ENCODE measurements around the gene KCNQ1.

Gene KCNQ1

DNA sequence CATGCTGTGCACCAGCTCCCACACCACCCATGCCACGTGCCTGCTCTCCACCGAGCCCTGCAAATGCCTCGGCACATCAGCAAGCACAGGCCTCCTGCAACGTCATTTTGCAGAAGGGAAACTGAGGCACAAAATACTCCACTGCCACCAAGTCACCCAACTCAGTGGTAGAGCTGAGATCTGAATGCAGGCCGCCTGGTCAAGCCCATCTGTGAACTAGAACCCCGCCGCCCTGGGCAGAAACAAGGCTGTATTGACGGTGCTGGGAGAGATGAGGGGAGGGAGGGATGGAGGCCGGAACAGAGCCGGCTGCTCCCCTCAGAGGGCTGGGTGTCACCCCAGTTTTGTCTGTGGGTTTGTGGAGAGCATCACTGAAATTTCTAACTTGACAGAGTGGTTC is 359.4 kb downstream of the KCNQ1 start:
- DNase-seq = no peak

- no peak for DNase-seq
These were observed 360.0 kb downstream of the KCNQ1 start for GRCh38 chr11:2804701-2805387.

- no peak for DNase-seq
These were observed 360.7 kb downstream of the KCNQ1 start for GRCh38 chr11:2805388-2806056.

DNA sequence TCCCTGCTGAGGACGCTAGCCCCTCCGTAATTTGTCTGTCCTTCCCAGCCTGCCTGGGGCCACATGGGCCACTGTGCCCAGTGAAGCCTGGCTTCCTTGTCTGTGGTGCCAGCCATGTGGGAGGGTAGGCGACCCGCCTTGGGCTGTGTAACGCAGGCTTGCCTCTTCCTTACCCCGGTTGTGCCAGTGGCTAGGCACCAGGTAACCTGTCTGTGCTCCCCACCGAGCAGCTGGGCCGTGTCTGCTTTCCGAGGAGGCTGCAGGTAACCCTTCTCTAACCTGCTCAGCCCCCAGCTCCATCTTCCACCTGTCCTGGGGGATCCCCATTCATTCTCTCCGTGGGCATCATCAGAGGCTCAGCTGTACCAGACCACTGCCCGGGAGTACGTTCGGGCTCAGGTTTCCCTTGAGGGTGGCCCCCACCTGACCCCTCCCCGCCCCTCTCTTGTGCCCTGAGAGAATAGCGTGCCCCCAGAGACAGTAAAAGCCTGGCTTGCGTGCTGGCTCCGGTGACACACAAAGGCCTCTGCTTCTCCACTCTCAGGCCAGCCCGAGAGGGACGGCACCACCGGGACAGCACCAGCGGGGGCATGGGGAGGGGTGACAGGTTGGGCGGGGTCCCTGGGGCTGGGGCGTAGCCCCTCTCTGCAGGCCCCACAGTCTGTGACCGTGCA is 361.7 kb downstream of the KCNQ1 start:
- DNase-seq = no peak

- no peak for DNase-seq
These were observed 362.3 kb downstream of the KCNQ1 start for GRCh38 chr11:2807025-2807681.

DNA sequence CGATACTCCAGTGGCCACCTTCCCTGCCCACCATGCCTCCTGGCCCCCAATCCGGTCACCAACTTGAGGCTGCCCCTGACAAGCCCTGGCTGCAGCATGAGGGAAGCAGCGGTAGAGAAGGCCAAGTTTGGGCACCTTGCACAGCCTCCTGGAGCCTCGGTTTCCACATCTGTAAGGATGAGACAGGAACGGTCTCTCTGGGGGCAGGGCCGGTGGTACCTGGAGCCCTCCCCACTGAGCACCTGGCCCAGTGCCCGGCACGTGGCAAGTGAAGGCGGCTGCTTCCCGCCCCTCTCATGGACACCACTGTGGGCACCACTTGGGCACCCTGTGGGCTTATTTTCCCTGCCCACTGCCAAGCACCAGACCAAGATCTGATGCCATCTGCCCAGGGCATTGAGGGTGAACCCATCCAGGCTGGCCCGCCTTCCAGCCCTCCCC is 363.0 kb downstream of the KCNQ1 start:
- no peak for DNase-seq

- no peak for DNase-seq
These were observed 364.3 kb downstream of the KCNQ1 start for GRCh38 chr11:2808850-2809846.

DNA sequence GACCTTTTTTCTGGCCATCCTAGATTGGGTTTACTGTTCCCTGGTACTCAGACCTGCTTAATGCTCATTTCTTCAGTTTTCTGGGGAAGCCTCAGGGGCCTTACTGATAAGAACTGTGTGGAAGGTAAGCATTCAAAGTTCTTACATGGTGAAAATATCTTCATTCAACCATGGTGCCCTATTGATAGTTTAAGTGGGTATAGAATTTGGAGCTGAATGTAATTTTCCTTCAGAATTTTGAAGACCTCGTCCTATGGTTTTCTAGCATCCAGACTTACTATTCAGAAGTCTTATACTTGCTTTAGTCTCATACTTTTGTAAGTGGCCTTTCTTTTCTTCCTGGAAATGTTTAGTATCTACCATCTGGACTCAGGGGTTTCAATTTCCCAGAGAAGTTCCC is 365.0 kb downstream of the KCNQ1 start:
- no peak for DNase-seq

DNA sequence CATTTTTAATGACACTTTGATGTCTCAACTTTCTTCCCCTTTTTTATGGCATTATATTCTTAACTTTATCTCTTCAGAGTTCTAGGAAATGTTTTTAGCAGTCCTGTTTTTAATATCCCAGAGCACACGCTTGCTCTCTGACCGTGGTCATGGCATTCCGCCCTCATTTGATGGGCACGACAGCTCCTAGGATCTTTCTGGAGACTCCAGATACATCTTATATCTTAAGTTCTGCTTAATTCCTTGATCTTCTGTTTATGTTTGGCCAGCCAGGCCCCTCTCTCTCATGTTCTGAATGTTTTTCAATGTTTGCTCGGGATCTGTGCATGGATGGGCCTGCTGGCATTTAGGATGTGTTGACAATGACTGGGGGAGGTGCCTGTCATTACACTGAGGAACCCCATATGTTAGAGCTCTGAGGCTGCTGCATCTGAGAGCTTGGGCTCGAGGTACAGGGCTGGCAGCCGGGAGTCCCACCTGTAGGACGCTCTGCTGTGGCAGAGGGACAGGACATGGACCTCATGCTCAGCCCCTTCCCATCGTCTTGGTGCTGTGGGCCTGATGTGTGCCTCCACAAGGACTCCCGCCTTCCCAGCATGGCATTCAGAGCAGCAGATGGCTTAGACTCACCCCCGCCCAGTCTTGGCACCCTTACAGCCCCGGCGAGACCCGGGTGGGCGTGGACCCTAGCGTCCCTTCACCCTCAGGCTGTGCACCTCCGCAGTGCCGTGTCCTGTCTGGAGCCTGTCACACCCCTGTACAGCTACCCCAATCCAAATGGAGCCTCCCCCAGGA is 365.8 kb downstream of the KCNQ1 start:
- no peak for DNase-seq

DNA sequence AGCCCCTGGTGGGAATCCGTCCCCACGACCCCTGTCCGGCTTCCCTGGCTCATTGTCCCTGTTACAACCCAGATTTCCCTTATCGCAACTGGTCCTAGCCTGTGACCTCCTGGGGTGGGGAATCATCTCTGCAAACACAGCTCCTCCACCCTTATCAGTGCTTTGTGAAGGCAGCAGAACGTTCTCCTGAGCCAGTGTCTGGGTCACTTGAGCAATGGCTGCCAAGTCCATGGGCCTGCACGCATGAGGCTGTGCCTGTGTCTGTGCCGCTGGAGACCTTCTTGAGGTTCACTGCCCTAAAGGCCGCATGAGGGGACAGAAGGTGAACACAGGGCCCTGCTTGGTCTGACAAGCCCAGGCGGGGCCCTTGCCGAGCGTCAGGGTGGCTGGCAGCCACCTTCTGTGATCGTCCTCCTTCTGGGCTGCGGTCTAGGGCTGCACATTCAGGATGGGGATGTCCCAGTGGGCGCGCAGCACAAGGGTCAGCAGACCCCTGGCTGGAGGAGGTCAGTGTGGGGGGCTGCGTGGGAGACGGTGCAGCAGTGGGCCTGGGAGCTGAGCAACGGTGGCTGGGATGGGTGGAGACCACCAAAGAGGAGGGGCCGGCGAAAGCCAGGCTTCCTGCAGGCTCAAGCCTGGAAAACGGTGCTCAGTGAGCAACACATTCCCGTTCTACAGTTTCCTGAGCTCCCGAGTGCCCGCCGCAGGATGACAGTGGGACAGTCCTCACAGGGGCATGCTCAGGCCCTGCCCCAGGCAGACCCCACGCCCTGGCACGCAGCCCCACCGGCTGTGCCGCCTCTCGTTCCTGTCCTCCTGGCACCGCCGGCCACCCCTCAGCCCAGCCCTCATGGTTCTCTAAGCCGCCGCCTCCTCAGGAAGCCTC is 366.6 kb downstream of the KCNQ1 start:
- no peak for DNase-seq

- DNase-seq = peak; percentile 44
These were observed 367.7 kb downstream of the KCNQ1 start for GRCh38 chr11:2812371-2812991.

DNA sequence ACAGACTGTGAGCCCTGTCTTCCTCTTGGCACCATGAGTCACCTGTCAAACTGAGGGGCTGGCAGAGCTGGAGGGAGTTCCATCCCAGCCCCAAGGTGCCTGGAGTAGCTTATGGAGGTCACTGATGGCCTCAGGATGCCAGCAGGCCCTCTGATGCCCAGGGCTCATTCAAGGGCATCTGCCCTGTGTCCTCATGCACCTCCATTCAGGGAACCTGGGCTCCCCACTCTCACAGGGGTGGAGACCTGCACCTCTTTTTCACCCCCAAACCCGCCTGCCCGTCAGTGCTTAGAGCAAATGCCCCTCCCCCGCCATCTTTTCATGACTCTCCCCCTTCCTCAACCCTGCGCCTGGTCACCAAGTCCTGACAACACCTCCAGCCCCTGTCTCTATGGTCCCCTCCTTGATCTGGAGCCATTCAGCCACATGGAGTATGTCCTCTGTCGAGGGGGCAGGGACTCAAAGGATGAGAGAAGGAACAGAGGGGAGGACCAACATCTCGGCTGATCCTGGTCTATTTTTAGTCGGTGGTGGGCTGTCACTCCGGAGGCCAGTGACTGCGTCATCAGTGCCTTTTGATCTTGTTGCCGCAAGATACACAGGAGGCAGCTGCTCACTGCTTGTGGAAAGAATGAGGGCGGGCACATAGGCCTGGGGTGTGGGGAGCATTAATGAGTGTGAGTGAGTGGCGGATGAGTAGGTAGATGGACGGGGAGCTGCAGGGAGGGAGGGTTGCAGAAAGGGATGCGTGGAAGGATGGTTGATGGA is 368.5 kb downstream of the KCNQ1 start:
- peak; percentile 77 for DNase-seq

DNA sequence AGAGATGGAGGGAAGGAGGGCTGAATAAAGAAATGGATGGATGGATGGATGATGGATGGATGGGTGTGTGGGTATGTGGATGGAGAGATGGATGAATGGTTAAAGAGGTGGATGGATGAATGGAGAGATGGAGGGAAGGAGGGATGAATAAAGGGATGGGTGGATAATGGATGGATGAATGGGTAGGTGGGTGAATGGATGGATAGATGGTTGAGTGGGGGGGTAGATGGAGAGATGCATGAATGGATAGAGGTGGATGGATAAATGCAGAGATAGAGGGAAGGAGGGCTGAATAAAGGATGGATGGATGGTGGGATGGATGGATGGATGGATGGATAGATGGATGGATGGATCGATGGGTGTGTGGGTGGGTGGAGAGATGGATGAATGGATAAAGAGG is 369.2 kb downstream of the KCNQ1 start:
- DNase-seq = no peak

GRCh38 chr11:2814751-2815150 is 369.9 kb downstream of the KCNQ1 start:
- DNase-seq = no peak

DNA sequence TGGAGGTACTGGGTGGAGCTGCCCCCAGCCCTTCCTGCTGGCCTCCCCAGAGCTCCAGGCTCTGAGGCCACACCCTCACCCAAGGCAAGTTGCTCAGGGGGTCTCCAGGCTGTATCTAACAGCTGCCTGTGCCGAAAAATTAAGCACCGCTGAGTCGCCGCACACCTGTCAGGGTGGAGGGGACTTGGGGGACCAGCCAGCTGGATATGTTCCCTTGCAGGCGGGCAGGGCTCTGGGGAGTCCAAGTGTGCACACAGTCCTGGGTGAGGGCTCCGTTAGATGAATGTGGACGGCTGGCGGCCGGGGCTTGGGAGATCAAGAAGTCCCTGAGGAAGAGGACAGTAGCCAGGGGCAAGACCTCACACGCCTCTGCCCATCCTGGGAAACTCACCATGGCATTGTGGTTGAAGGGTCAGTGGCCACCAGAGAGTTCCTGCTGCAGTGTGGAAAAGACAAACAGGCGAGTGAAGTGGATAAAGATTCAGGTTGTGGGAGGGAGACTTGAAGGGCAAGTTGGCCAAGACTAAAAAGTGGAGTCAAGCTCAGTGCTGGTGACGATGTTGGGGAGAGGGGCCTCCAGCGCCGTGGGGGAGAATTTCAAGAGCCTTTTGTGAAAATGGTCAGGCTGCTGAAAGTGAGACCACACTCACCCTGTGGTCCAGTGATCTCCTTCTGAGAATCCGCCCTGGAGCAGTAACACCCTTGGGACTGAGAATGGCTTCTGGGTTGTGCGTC is 371.1 kb downstream of the KCNQ1 start:
- no peak for DNase-seq

DNA sequence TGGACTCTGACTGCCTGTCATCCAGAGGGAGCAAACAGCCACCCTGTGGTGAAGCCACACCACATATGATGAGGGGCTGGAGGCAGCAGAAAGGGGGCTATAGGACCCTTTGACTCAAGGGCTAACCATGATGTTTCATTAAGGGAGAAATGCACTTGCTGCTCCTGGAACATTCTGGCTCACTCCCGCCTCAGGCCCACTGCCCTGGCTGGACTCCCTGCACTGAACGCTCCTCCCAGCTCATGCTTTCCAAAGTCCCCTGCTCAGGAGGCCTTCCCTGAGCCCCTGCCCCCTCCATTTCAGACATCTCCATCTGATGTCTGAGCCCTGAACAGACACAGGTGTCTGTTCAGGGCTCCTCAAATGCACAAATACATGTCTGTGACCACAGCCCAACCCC is 371.7 kb downstream of the KCNQ1 start:
- DNase-seq = no peak

- DNase-seq = peak; percentile 82
These were observed 372.2 kb downstream of the KCNQ1 start for GRCh38 chr11:2816941-2817421.

DNA sequence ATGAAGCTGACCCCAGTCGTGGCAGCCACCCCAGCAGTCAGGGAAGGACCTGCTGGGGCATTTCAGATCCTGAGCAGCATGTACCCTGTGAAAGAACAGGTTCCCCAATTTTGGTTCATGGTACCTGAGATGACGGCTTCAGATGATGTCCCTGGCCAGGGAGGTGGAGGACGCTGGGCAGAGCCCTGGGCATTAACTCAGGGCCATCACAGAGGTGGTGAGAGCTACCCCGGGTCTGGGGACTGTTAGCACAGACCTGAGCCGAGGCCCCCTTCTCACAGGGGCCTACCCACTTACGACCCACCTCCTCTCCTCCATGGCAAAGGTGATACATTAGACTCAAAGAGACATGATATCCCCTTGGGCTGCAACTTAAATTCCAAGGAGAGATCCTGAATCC is 372.6 kb downstream of the KCNQ1 start:
- no peak for DNase-seq

Measured in fibroblast of skin of abdomen (primary cell).